ENCODE results near the gene ABCC4.

- TF ChIP-seq MCM5 (IDR thresholded peaks at IDR 0.05; ENCODE audit: low read depth) = no peak
- TF ChIP-seq CTCF (IDR thresholded peaks at IDR 0.05 in 2 of 3, conservative IDR thresholded peaks at IDR 0.05 in 1 of 3; ENCODE audit: insufficient read depth in 2 of 3, low read depth in 1 of 3, low read length in 3 of 3) = no peak
- no peak for TF ChIP-seq ZBTB1 (CRISPR knock-in tag; IDR thresholded peaks at IDR 0.05; ENCODE audit: borderline replicate concordance, low read depth)
- TF ChIP-seq FOXM1 (IDR thresholded peaks at IDR 0.05; ENCODE audit: low read depth) = no peak
- no peak for TF ChIP-seq FOXM1 (CRISPR knock-in tag; IDR thresholded peaks at IDR 0.05; ENCODE audit: low read depth)
- TF ChIP-seq DPF2 (IDR thresholded peaks at IDR 0.05) = no peak
- TF ChIP-seq SRF (CRISPR knock-in tag; IDR thresholded peaks at IDR 0.05) = no peak
- TF ChIP-seq TAF1 (IDR thresholded peaks at IDR 0.05; ENCODE audit: control insufficient read depth, extremely low read depth, insufficient read depth, low read length, severe bottlenecking) = no peak
- no peak for TF ChIP-seq ARNT (IDR thresholded peaks at IDR 0.05)
Measured at GRCh38 chr13:95264225-95264624, 37.0 kb downstream of the ABCC4 start.

Data from K562 (cell line).